ENCODE results near the gene GRIN1.
"Not testable (repeated sequence)": the region's sequence is repeated elsewhere in the genome, so short reads cannot be mapped to it uniquely, and the experiment has no call there.

GRIN1 gene

GRCh38 chr9:137128862-137129455 lies 10.0 kb upstream of the GRIN1 start:
- no peak for DNase-seq (ENCODE audit: low read depth)

DNA sequence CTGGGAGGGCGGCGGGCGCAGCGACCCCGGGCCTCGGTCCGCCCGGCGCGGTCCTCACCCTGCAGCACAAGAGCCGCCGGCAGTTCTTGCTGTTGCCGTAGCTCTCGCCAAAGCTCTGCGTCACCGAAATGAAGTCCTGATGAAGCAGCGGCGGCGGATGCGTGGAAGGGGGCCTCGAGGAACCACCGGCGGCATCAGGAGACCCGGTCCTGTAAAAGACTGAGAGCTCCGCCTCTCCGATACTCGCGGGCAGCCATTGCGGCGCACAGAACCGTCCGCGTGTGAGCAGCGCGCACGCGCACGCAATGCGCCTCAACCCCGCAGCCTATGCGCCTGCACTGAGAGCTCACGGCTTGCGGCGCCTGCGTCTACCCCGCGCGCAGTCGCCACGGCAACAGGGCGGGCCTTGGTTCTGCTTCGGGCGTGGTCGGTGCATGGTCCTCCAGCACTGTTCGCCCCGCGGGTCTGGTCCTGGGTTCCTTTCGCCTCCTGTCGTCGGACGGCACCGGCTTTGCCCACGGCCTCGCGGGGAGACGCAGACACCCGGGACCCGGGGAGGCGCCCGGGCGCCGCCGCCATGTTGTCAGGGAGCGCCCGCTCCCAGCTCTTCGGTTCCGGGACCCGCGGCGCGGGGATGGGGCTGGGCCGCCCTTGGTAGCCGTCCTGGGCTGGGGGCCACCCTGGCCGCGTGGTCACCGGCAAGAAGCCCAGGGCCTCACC lies 9.3 kb upstream of the GRIN1 start:
- peak; percentile 43 for DNase-seq (ENCODE audit: low read depth)

DNA sequence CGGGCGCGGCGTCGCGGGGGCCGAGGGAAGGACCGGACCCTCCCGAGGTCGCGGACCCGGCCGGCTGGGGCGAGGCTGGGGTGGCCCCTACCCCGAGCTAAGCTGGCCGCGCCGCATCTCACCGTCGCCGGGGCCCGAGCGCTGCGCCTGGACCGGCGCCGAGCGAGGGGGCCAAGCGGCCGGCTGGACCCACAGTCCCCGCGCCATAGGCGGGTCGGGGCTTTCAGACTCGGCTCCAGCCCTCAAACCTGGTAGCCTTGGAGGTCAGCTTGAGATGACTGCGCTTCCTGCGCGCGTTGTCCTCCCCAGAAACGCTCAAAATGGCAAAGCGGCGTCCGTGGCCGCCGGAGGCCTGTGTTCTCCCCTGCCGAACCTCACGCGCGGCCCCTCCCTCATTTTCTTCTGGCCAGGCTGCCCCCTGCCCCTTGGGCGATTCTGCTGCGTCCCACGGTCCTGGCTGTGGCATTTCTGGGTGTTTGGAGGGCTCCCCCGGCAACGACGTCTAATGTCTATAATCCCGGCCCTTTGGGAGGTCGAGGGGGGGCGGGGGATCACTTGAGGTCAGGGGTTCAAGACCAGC lies 8.7 kb upstream of the GRIN1 start:
- no peak for DNase-seq (ENCODE audit: low read depth)

GRCh38 chr9:137134191-137134590 lies 4.8 kb upstream of the GRIN1 start:
- no peak for DNase-seq (ENCODE audit: low read depth)

GRCh38 chr9:137135154-137135553 lies 3.8 kb upstream of the GRIN1 start:
- not testable (repeated sequence) for DNase-seq (ENCODE audit: low read depth)

GRCh38 chr9:137136261-137136880 lies 2.6 kb upstream of the GRIN1 start:
- no peak for DNase-seq (ENCODE audit: low read depth)

GRCh38 chr9:137136881-137137607 lies 1.9 kb upstream of the GRIN1 start:
- no peak for DNase-seq (ENCODE audit: low read depth)

DNA sequence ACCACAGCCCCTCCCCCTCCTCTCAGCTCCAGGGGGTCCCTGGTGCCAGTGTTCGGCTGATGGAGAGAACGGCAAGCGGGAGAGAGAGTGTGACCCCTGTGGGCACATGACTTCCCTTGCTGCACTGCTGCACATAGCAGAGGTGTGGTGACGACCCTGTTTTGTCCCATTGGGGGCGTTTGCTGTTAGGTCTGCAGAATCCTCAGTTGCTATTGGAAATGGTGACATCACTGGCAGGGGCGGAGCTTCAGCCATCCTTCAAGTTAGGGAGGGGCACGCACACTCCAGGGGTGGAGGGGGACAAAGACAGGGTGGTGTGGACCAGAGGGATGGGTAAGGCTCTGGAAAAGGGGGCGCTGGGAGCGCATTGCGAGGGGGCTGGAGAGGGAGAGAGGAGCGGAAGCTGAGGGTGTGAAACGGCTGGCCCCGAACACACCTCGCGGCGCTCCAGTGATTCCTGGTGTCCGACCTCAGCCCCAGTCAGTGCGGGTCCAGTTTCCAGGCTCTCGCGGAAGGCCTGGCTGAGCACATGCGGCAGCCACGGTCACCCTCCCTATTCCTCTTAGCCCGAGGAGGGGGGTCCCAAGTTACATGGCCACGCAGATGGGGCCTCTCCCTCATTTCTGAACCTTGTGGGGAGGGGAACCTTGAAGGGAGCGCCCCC lies 764 bp upstream of the GRIN1 start:
- no peak for DNase-seq (ENCODE audit: low read depth)

DNA sequence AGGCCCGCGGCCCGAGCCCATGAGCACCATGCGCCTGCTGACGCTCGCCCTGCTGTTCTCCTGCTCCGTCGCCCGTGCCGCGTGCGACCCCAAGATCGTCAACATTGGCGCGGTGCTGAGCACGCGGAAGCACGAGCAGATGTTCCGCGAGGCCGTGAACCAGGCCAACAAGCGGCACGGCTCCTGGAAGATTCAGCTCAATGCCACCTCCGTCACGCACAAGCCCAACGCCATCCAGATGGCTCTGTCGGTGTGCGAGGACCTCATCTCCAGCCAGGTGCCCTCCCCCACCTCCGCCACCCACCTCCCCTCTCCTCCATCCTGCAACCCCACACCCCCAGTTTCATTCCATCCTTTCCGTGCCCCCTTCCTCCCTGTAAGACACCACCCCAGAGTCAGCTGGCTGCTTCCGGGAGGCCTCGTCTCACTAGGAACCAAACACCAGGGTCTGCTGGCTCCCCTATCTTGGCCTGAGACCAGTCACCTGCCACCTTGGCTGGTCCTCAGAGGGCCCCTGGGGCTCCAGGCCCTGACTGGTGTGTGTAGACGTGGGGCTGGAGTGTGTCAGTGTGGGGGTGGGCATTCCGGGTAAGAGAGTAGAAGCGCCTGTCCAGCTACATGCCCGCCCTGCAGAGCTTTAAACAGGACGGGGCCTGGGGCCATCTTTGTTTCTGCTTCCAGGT lies 655 bp downstream of the GRIN1 start:
- DNase-seq (ENCODE audit: low read depth): no peak

DNA sequence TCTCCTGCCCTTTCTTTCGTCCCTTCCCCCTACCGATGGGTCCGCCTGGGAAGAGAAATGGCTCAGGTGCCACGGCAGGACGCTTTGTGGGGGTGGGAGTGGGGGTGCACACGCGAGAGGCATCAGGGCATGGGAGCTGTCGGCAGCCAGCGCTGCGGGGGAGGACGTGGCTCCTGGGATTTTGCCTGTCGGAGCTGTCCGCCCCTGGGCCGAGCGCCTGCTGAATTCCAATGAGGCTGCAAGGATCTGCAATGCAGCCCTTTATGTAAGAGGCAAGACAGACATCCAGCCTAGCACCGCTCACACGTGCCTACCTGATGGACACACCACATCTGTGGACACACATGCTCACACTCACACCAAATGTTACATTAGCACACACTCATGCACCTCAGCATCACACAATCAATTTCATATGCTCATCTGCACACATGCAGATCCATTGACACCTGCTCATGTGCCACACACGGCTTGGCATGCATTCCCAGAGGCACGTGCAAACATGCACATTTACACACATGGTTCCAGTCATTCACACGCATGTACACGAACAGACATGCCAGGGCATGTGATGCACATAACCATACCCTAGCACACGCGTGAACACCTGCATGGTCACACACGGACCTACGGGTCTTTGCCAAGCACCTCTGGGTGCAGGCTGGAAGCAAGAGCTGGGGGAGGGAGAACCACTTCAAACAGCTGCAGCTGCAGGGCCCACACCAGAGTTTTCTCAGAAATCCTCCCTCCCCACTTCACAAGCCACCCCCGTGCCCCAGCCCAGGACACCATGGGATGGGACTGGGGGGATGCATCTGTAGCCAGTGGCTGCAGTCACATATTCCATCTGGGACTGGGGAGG lies 1.4 kb downstream of the GRIN1 start:
- DNase-seq (ENCODE audit: low read depth): no peak

GRCh38 chr9:137141050-137141810 lies 2.3 kb downstream of the GRIN1 start:
- no peak for DNase-seq (ENCODE audit: low read depth)

- no peak for DNase-seq (ENCODE audit: low read depth)
Measured at GRCh38 chr9:137141976-137142936, 3.3 kb downstream of the GRIN1 start.

DNA sequence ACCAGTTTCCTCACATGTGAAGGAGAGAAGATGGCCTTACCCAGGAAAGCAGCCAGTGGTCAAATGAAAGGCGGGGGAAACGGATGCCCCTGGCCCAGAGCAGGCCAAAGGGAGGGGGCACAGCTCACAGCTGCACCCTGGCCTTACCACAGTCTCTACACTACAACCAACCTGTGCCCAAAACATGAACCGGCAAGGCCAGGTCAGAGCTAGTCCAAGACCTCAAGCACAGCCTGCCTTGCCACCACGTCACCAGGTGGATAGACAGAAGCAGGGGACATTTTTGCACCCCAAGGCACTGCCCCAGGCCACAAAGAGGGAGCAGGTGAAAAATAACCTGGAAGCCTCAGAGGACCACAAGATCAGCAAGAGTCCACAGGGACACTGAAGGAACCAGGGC lies 4.5 kb downstream of the GRIN1 start:
- no peak for DNase-seq (ENCODE audit: low read depth)

- no peak for DNase-seq (ENCODE audit: low read depth)
Measured at GRCh38 chr9:137145731-137146526, 7.0 kb downstream of the GRIN1 start.

- DNase-seq (ENCODE audit: low read depth): no peak
Measured at GRCh38 chr9:137146527-137146918, 7.6 kb downstream of the GRIN1 start.

- no peak for DNase-seq (ENCODE audit: low read depth)
Measured at GRCh38 chr9:137147091-137147792, 8.3 kb downstream of the GRIN1 start.

GRCh38 chr9:137147793-137148160 lies 8.8 kb downstream of the GRIN1 start:
- no peak for DNase-seq (ENCODE audit: low read depth)

All from HS-27A (cell line).